HG03135 (cell line): Measurements from ENCODE around the gene RGL4.

Experiments
- ATAC-seq: cut with Tn5 transposase; IDR thresholded peaks from one replicate; pipeline ENCODE4 v1.9.1; 2021; ENCODE audit warnings: mild to moderate bottlenecking, moderate library complexity; ENCODE audit not compliant: unreplicated experiment

Gene RGL4

DNA sequence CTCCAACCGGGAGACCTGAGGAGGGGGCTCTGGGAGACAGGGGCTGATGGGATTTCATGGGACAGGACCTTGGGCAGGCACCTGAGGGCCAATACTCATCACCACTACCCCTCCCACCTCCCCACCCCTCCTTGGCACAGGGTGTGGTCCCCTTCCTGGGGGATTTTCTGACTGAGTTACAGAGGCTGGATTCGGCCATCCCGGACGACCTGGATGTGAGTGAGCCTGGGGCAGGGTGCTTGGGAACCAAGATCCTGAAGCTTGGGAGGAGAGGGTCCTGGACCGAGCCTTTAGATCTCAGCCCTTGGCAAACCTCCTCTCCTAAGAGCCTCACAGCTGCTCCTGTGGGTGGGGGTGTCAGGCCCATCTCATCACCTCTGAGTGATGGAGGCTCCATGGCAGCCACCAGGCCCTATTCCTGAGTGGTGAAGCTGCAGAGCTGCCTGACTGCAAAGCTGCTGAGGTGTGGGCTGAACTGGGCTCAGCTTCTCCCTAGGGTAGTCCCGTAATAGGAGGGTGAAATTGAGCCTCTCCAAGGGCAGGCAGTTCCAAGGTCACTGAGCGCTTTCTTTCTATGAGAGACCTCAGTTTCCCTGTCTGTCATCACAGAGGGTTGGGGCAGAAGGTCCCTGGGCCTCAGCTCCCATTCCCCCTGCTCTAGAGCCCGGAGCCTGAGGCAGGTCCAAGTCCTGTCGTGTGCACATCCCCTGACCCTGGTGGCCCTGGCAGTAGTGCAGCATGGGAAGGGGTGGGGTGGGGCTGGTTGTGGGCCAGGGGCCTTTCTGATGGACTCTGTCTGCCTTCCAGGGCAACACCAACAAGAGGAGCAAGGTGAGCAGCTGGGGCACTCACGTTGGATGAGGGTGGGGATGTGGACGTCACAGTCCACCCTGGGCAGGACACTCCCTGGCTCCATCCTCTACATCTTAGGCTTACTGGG lies 6.5 kb downstream of the RGL4 start:
- no peak for ATAC-seq

DNA sequence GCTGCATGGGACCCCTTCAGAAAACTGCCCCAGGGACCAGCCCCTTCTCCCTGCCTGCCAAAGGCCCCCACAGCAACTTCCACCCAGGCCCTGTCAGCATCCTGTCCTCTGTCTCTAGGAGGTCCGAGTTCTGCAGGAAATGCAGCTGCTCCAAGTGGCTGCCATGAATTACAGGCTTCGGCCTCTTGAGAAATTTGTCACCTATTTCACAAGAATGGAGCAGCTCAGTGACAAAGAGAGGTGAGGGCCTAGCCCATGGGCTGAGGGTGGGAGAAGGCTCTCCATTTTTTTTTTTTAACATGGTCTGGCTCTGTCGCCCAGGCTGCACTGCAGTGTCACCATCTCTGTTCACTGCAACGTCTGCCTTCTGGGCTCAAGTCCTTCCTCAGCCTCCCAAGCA lies 7.3 kb downstream of the RGL4 start:
- ATAC-seq, result no peak

DNA sequence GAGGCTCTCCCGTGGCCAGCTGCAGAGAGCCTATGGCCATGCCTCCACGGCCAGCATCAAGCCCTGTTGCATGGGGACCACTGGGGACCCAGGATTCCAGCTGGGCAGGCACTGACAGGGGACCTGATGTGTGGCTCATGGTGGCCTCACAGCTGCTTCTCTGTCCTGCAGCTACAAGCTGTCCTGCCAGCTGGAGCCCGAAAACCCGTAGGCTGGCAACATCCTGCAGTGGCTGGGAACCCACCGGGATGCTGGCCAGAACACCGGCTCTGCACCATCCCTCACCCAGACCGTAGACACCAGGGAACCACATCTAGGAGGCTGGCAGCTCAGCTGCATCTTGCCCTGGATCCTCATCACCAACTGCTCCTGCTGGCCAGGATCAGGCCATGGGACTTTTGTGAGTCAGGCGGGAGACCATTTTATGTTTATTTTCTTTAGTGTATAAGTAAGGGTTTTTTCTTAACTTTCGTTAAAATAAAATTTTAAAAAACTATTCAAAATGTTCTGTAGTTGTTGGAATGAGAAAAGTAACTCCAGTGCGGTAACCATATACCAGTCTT lies 7.9 kb downstream of the RGL4 start:
- no peak for ATAC-seq

DNA sequence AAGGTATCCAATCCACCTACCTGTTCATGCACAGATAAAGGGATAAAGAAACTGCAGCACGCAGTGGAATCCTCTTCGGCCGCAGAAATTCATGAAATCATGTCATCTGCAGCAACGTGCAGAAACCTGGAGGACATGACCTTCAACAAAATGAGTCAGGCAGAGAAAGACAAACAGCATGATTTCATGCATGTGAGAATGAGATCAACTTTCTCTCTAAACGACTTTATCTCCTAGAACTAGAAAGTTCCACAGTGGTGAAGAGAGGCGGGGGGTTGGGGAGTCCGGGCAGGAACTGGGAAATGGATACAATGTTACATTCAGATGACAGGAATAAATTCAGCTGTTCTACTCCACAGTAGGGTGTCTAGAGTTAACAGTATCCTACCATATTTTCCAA lies 9.9 kb downstream of the RGL4 start:
- ATAC-seq, result no peak

DNA sequence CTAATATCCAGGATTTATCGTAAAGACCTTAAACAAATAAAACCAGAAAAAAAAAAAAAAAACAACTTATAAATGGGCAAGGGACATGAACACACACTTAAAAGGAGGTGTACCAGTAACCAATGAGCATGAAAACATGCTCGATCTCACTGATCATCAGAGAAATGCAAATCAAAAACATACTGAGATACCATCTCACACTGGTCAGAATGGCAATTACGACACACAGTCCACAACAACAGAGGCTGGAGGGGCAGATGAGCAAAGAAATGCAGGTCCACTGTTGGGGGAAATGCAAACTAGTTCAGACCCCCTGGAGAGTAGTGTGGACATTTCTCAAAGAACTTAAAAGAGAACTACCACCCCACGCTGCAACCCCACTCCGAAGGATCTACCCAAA lies 13.2 kb downstream of the RGL4 start:
- ATAC-seq, result no peak

DNA sequence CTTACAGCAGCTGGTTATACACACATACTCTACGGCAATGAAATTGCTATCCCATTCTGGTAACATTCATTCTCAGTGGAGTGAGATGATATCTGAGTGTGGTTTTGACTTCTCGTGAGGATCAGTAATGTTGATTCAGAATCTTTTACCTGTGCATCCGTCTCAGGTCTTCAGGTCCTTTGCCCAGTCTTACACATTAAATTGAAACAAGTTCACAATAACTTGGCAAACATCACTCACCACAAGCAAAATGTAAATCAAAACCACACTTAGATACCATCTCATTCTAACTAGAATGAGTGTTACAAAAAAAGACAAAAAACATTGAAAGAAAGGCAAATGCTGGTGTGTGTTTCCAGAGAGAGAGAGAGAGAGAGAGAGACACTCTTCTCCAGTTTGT lies 14.0 kb downstream of the RGL4 start:
- ATAC-seq, result no peak

DNA sequence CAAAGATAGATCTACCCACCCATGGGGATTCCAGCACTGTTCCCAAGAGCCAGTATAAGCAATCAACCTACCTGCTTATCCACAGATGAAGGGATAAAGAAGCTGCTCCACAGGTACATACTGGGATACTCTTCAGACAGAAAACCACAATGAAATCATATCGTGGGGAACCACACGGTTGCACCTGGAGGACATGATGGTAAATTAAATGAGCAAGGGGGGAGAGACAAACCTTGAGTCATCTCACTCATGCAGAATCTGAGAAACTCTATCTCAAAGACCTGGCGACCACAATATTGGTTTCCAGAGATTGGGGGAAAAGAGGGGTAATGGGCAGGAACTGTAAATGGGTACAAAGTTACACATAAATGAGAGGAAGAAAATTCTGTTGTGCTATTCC lies 14.5 kb downstream of the RGL4 start:
- no peak for ATAC-seq

DNA sequence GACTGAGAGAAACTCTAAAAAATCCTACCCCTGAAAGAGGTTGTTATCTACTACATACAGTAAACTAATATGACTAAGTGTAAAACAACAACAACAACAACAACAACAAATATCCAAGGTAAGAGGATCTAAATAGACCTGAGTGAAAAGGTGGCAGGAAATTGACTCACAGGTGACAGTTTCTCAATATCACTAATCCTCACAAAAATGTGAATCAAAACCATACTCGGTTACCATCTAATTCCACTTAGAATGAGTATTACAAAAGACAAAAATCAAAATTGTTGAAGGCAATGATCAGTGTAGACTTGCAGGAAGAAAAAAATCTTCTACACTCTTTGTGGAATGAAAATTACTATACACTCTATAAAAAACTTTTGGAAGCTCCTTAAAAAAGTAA lies 17.5 kb downstream of the RGL4 start:
- no peak for ATAC-seq

DNA sequence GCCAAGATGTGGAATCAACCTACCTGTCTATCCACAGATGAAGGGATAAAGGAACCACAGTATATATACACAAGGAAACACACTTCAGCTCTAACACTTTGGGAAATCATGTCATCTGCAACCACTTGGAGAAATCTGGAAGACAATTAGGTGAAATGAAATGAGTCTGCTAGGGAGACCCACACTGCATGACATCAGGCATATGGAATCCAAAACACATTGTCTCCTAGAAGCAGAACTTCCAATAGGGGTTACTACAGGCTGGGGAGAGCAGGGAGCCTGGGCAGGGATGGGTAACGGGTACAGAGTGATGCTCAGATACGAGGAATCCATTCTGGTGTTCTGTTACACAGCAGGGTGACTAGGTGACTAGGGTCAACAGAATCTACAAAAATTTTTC lies 18.3 kb downstream of the RGL4 start:
- no peak for ATAC-seq

DNA sequence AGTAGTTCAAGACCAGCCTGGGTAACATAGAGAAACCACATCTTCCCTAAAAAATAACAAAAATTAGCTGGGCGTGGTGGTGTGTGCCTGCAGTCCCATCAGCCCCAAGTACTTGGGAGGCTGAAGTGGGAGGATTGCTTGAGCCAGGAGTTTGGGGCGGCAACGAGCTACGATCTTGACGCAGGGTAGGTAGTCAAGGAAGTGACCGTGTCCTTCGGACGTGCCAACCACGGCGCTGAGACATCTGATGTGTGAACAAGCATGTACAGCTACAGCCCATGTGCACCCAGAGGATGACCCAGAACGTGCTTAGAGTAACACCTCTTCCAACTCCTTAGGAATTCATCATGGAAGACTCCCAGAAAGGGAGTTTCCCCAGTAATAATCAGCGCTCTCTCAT lies 21.4 kb downstream of the RGL4 start:
- ATAC-seq, result no peak

DNA sequence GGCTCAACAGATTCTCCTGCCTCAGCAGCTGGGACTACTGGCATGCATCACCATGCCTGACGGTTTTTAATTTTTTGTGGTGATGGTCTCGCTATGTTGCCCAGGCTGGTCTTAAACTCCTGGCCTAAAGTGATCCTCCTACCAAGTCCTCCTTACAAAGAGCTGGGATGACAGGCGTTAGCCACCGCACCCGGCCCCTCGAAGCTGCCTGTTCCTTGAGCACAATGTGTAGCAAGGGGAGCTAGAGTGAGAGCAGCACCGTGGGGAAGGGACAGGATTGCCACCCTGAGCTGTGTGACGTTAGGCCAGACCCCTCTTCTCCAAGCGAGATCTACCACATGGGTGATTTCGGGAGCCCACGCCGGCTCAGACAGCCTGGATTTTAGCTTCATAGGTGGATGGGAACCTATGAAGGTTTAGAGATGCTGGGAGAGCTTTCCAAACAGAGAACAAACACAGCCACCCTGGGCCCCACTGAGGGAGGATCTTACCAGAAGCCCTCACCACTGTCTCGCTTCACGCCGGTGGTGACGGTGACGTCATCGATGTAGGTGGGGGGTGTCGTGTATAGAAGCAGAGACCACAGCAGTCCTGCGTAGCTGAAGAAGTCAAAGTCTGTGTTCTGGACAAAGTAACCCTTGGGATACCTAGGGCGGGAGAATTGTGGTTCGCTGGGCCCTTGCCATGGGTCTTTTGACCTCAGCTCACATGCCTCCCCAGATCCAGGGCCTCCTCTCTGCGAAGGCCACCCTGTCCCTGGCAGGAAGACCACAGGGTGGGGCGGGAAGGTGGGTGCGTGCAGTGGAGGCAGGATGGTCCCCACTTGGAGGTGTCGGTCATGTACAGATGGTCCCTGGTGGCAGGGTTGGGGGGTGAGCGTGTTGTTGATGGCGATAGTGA lies 23.1 kb downstream of the RGL4 start:
- ATAC-seq, result no peak

DNA sequence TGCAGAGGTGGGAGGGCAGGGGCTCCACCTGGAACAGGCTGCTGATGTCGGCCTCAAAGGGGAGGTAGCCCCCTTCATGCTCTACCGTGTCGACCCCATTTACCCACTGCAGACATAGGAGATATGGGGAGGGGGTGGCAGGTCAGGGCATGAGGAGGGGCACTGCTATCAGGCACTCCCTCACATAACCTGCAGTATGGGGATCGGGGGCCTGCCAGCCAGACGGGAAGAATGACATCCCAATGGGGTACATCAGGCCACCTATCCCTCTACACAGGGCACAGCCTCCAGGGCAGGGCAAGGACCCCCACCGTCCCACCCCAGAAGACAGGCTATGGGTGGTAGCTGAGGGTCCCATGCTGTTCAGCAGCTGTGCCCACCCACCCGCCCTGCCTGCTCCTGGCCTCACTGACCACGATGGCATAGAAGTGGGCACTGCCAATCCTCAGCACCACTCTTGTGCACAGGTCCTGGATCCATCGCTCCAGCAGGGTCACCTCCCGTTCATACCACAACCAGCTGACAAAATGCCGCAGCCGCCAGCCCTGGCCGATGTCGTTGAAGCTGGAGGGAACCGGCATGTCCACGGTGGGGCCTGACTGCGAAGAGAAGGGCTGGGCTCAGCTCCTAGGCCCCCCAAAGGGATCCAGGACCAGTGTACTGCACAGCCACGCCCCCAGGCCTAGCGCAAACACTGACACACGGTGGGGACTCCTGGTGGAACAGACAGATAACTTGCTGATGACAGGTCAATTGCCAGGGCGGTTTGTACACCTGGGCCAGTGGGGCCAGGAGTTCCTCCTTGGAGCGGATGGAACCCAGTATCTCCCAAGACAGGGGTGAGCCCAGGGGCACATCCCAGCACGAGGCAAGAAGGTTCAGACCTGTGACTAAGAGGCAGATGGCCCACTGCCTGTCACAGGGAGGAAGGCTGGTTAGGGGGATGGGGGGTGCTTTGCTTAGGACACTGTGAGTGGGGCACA lies 24.1 kb downstream of the RGL4 start:
- no peak for ATAC-seq

DNA sequence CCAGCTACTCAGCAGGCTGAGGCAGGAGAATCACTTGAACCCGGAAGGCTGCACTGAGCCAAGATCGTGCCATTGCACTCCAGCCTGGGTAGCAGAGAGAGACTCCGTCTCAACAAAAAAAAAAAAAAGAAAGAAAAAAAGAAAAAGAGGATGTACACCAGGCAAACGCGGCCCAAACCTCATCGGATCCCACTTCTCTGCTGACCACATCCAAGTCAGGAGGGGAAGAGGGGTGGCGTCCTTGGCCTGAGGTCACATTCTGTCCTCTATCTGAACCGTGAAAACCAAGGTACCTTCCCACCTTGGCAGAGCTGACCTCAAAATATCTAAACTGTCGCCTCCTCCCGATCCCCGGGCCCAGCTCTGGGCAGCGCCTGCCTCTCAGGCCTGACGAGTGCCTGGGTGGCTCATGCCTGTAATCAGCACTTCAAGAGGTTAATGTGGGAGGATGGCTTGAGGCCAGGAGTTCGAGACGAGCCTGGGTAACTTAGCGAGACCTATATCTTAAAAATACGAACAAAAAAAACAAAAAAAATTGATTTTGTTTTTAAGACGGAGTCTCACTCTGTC lies 25.1 kb downstream of the RGL4 start:
- no peak for ATAC-seq

DNA sequence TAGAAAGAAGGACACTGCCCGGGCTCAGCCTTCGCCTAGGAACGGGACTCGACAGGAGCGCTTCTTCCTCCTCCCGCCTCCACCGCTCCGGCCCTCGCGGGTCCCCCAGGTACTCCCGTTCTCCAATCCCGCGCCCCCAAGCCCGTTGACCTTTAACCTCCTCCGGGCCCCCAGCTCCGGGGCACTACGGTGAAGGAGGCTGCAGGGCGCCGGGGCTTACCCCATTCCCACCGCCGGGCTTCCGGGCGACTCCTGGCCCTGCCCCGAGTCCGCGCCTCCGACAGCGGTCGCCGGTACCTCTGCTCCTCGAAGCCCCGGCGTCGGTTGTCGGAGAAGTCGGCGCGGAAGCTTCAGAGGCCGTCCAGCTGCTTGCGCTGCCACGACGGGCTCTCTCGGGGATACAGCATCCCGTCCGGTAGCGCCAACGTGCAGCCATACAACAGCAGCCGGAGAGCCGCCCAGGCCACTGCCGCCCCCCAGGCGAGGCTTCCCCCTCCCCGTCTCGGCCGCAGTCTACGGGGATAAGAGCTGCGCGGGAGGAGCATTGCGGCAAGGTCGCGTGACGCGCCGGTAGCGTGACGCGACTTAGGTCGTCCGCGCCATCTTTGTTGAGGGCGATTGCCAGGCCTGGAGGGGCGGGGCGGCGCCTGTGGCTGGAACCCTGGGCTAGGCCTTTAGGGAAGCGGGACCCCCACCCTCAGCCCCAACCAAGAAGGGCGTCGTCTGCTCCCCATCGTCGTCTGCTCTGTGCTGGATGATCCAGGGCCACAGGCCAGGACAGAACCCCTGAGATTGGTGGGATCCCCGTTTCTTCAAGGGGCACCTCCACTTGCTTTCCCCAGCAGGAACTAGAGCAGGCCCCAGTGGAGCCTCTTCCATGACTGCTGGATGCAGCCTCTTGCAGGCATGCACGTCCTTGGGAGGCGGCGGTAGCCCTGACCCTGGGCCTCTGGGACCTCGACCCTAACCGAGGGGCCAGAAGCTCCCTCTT lies 26.3 kb downstream of the RGL4 start:
- ATAC-seq, result peak; percentile 68

DNA sequence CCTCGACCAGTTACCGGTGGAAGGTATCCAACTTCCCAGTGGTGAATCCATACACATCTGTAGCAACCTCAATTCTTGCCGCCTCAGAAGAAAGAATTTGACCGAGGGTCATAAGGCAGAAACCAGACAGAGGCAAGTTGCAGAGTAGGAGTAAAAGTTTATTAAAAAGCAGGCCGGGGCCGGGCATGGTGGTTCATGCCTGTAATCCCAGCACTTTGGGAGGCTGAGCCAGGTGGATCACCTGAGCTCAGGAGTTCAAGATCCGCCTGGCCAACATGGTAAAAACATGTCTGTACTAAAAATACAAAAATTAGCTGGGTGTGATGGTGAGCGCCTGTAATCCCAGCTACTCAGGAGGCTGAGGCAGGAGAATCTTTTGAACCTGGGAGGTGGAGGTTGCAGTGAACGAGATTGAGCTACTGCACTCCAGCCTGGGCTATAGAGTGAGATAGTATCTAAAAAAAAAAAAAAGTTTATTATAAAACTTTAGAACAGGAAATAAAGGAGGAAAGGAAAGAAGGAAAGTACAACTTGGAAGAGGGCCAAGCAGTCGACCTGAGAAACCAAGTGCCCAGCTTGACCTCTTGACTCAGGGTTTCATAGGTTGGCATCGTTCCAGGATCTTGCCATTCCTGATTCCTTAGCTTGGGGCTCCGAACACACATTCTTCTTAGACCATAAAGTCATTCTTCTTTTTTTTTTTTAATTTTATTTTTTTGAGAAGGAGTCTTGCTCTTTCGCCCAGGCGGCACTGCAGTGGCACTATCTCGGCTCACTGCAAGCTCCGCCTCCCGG lies 27.8 kb downstream of the RGL4 start:
- ATAC-seq, result no peak

DNA sequence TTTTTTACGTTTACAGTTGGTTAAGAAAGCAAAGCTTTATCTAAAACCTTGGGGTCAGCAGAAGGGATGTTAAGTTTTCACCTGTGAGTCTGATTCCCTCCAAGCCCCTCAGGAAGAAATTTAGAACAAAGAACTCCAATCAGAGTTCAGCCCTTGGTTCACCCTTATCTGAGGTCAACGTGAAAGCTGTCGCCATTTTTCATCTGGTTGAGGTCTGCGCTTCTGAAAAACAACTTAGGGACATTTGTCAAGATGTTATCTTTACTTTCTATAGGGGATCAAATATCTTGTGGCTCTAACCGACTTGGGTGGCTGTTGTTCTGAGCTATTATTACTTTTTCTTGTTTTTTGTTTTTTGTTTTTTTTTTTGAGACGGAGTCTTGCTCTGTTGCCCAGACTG lies 30.0 kb downstream of the RGL4 start:
- ATAC-seq, result no peak

DNA sequence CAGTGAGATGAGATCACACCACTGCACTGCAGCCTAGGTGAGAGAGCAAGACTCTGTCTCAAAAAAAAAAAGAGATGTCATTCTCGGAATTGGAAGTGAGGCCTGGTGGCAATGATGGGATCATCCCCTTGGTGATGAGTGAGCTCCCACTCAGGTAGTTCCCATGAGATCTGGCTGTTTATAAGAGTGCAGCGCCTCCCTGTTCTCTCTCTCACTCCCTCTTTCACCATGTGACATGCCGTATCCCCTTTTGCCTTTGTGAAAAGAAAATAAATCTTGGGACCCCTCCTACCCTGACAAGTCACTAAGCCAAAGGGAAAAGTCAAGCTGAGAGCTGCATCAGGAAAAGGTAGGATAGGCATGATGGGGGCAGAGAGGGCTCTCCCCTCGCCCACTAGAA lies 31.3 kb downstream of the RGL4 start:
- no peak for ATAC-seq

DNA sequence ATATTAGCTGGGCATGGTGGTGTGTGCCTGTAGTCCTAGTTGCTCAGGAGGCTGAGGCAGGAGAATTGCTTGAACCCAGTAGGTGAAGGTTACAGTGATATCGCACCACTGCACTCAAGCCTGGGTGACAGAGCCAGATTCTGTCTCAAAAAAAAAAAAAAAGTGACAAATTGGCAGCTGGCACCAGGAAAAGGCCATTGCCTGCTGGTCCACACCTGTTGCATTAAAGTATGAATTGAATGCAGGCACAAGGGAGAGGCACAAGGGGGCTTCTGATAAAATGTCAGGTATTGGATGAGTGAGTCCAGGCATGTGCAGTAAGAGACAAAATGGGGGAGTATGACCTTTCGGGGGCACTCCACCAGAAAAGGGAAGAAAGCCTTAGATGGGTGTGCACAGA lies 31.9 kb downstream of the RGL4 start:
- ATAC-seq, result no peak
